Testis (tissue), 3 donors: ENCODE measurements around the gene MAP3K9. TPM values are rescaled to one million over a fixed set of nuclear protein-coding genes. Genes with fewer than 3 reads are reported as not detected.

ENCODE experiments used
- DNase-seq: peaks from one replicate; pipeline ENCODE4 v3.0.0-alpha.2; 2019
- H3K27ac ChIP-seq, 2 donors: fragments of 200-600 bp; sonication (generic); one replicate each; pipeline ENCODE4 v1.5.1; 2019
- H3K27me3 ChIP-seq: fragments of 200-600 bp; sonication (generic); one replicate; pipeline ENCODE4 v1.5.1; 2019
- H3K36me3 ChIP-seq: fragments of 200-600 bp; sonication (generic); one replicate; pipeline ENCODE4 v1.5.1; 2017; ENCODE audit warnings: low read depth; ENCODE audit errors: missing control alignments
- H3K4me1 ChIP-seq: fragments of 200-600 bp; sonication (generic); one replicate; pipeline ENCODE4 v1.5.1; 2019
- H3K4me3 ChIP-seq, 2 donors: fragments of 200-600 bp; sonication (generic); one replicate each; pipeline ENCODE4 v1.5.1; 2017 to 2019
- H3K9me3 ChIP-seq: fragments of 200-600 bp; sonication (generic); one replicate; pipeline ENCODE4 v1.5.1; 2017
- CTCF ChIP-seq, 3 experiments: fragments of 450-650 bp in 2 of 3; fragments of 200-600 bp in 1 of 3; sonication (generic) in 1 of 3; IDR thresholded peaks; one replicate each; pipeline ENCODE4 v1.5.1; 2016 to 2019; ENCODE audit warnings: antibody characterized with exemption in 3 of 3, mild to moderate bottlenecking in 2 of 3, moderate library complexity in 1 of 3
- POLR2A ChIP-seq: fragments of 450-650 bp; IDR thresholded peaks from one replicate; pipeline ENCODE4 v1.6.1; 2017; ENCODE audit warnings: antibody characterized with exemption, mild to moderate bottlenecking, moderate library complexity
- WGBS, 2 donors: methylation state at CpG; one replicate each; pipeline ENCODE4 v1.1.5; 2018; 5-methylcytosine and 5-hydroxymethylcytosine counted together
- intact Hi-C: fragments of 100-400 bp; cut with DNase I; formaldehyde crosslinking; loops from one replicate; pipeline ENCODE4 v1.15.1; 2023; ENCODE audit warnings: low total_unique reads
- polyA plus RNA-seq: library from polyadenylated mRNA; stranded (reverse); fragments of 350-450 nt; fragmentation: Illumina TruSeq; extraction: RNeasy Lipid Tissue Mini Kit (QIAGEN cat#74804); gene quantifications from one replicate; pipeline ENCODE4 v1.2.3, GENCODE V29; 2014; ENCODE audit warnings: low read depth, low replicate concordance; ENCODE audit not compliant: insufficient read depth
- total RNA-seq, 2 donors: library from RNA; depleted of rRNA; stranded (reverse); fragments of >200 nt; gene quantifications; one replicate each; pipeline ENCODE4 v1.2.3, GENCODE V29; 2016

MAP3K9 gene
- total and polyA plus RNA-seq, 3 donors from 2014 or later: 17.4 to 22.5 (median 18.0) TPM

DNA sequence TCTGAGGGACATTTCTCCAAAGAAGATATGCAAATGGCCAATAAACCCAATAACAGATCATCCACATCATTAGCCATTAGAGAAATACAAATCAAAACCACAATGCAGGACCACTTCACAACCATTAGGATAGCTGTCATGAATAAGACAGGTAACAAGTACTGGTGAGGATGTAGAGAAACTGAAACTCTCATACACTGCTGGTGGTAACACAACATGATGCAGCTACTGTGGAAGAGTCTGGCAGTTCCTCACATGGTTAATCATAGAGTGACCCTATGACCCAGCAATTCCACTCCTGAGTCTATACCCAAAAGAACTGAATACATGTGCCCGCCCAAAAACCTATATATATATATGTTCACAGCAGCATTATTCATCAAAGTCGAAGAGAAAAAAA, 128.6 kb downstream of the MAP3K9 start:
- no peaks in the 10 kb centered on the region for H3K9me3 ChIP-seq
- no peaks in the 10 kb centered on the region for H3K27me3 ChIP-seq
- intact Hi-C loops: no loop called here
- no peaks in the 10 kb centered on the region for H3K4me1 ChIP-seq
- H3K4me3 ChIP-seq: no peak overlapping the region
- no peaks in the 10 kb centered on the region for H3K36me3 ChIP-seq
- no peak for DNase-seq
- no peak overlapping the region for H3K27ac ChIP-seq
- 92% methylated on average over 2 of the region's 2 CpGs for WGBS, 2 donors
- TF ChIP-seq POLR2A (no peak), CTCF (IDR thresholded peaks at IDR 0.05) (no peak)

- WGBS, 2 donors: 93 to 94% methylated on average over 6 of the region's 6 CpGs
Measured at GRCh38 chr14:70677341-70677740, 132.0 kb downstream of the MAP3K9 start.

More at GRCh38 chr14:70677341-70677740, 132.0 kb downstream of the MAP3K9 start:
- no peak overlapping the region for H3K4me3 ChIP-seq
- H3K27me3 ChIP-seq: no peaks in the 10 kb centered on the region
- H3K9me3 ChIP-seq: no peaks in the 10 kb centered on the region
- TF ChIP-seq CTCF (IDR thresholded peaks at IDR 0.05) (no peak), POLR2A (no peak)
- H3K36me3 ChIP-seq: no peaks in the 10 kb centered on the region
- no peak overlapping the region for H3K27ac ChIP-seq
- H3K4me1 ChIP-seq: no peaks in the 10 kb centered on the region
- DNase-seq: no peak
- intact Hi-C loops: no loop called here

Other genes with a start within 250 kb of the MAP3K9 start
- gene MED6, start 208.9 kb downstream of the MAP3K9 start, total RNA-seq: 10 to 100 TPM; 60.6 to 63.0 TPM
- gene MED6, start 208.9 kb downstream of the MAP3K9 start, polyA plus RNA-seq: 24.8 TPM
- 1 to 10 TPM; 2.4 TPM for gene TTC9, start 167.6 kb downstream of the MAP3K9 start, total RNA-seq
- gene TTC9, start 167.6 kb downstream of the MAP3K9 start, polyA plus RNA-seq: 1.5 TPM
- 100 to 1,000 TPM; 105 to 123 TPM for gene PCNX1, start 97.9 kb upstream of the MAP3K9 start, total RNA-seq
- gene PCNX1, start 97.9 kb upstream of the MAP3K9 start, polyA plus RNA-seq: 70.9 TPM